Stimulated activated CD8-positive, alpha-beta memory T cell treated with anti-CD3 and anti-CD28 coated beads, Interleukin-7, amount 100 ng/mL, for 48 hours (primary cell): ENCODE results near the gene LRRC8E.
"Not testable (repeated sequence)": the region's sequence is repeated elsewhere in the genome, so short reads cannot be mapped to it uniquely, and the experiment has no call there.

Experiments used
- DNase-seq, 2 donors: peaks; one replicate each; pipeline ENCODE4 v3.0.0-alpha.2; 2020; ENCODE audit warnings: low read depth in 1 of 2; ENCODE audit errors: extremely low read depth in 1 of 2

Gene LRRC8E

GRCh38 chr19:7928741-7929701, 40.7 kb downstream of the LRRC8E start:
- DNase-seq: peak; percentile 41 to 57

- DNase-seq: not testable (repeated sequence)
Measured at GRCh38 chr19:7930030-7930429, 41.7 kb downstream of the LRRC8E start.

GRCh38 chr19:7930765-7931164, 42.5 kb downstream of the LRRC8E start:
- DNase-seq: no peak

- no peak for DNase-seq
Measured at GRCh38 chr19:7931221-7932061, 43.1 kb downstream of the LRRC8E start.

GRCh38 chr19:7932276-7932929, 44.1 kb downstream of the LRRC8E start:
- no peak for DNase-seq

GRCh38 chr19:7932930-7933300, 44.6 kb downstream of the LRRC8E start:
- no peak for DNase-seq

- no peak for DNase-seq
Measured at GRCh38 chr19:7933411-7933810, 45.1 kb downstream of the LRRC8E start.

GRCh38 chr19:7933828-7934725, 45.8 kb downstream of the LRRC8E start:
- DNase-seq: no peak

GRCh38 chr19:7934766-7935165, 46.5 kb downstream of the LRRC8E start:
- DNase-seq: no peak

- no peak for DNase-seq
Measured at GRCh38 chr19:7940841-7941240, 52.5 kb downstream of the LRRC8E start.

- no peak for DNase-seq
Measured at GRCh38 chr19:7941895-7942596, 53.7 kb downstream of the LRRC8E start.

- no peak for DNase-seq
Measured at GRCh38 chr19:7942981-7943443, 54.7 kb downstream of the LRRC8E start.

GRCh38 chr19:7943444-7944176, 55.3 kb downstream of the LRRC8E start, which contains the start of gene TIMM44:
Gene TIMM44, minus strand, starts transcription at chr19:7943666. Its CDS starts 15 bp downstream, at chr19:7943651.
- DNase-seq: peak; percentile 96 to 99

GRCh38 chr19:7944177-7944761, 56.0 kb downstream of the LRRC8E start:
- peak; percentile 55 to 75 for DNase-seq

GRCh38 chr19:7947939-7948338, 59.6 kb downstream of the LRRC8E start:
- DNase-seq: no peak
